H1 (cell line): ENCODE measurements around the gene HADHB. TPM values are rescaled to one million over a fixed set of nuclear protein-coding genes. Genes with fewer than 3 reads are reported as not detected.

Experiments
- CTCF ChIA-PET: fragments of 300-600 bp; sonication (Branson Sonifier 250); formaldehyde crosslinking; loops from one replicate; lab custom pipeline; 2021; ENCODE audit not compliant: partially characterized antibody; lab: Charles Lee
- POLR2A ChIA-PET: fragments of 300-600 bp; sonication (Branson Sonifier 250); formaldehyde crosslinking; loops from one replicate; lab custom pipeline; 2021; ENCODE audit warnings: inconsistent platforms; ENCODE audit not compliant: partially characterized antibody; lab: Charles Lee
- DNase-seq, 2 experiments: peaks; one replicate each; pipeline versions ENCODE4 v3.0.0 to v3.0.0-alpha.2; 2010 to 2022; ENCODE audit warnings: low spot score in 2 of 2, low read depth in 1 of 2, mixed read lengths in 1 of 2
- FAIRE-seq: peaks from 2 replicates; lab custom pipeline; 2011; peaks lifted over from hg19 to GRCh38; lab: Jason Lieb, UNC
- H2AFZ ChIP-seq: 2 replicates; pipeline ENCODE4 v1.8.1; 2012; ENCODE audit warnings: low read length, inconsistent platforms
- H2AK5ac ChIP-seq: 2 replicates; pipeline ENCODE4 v1.6.1; 2013; ENCODE audit warnings: low read depth, low read length
- H2BK120ac ChIP-seq: replicated peaks from 2 replicates; pipeline ENCODE3; 2013; ENCODE audit warnings: low read depth, low read length, inconsistent platforms
- H2BK12ac ChIP-seq: 2 replicates; pipeline ENCODE4 v1.6.1; 2013; ENCODE audit warnings: low read depth, low read length
- H2BK15ac ChIP-seq: 2 replicates; pipeline ENCODE4 v1.6.1; 2013; ENCODE audit warnings: low read length
- H2BK20ac ChIP-seq: 2 replicates; pipeline ENCODE4 v1.6.1; 2013; ENCODE audit warnings: low read length
- H2BK5ac ChIP-seq: 2 replicates; pipeline ENCODE4 v1.6.1; 2013; ENCODE audit warnings: low read depth, low read length
- H3K14ac ChIP-seq: 2 replicates; pipeline ENCODE4 v1.6.1; 2013; ENCODE audit warnings: inconsistent platforms; ENCODE audit not compliant: insufficient read length
- H3K18ac ChIP-seq: 2 replicates; pipeline ENCODE4 v1.6.1; 2013; ENCODE audit warnings: low read length; ENCODE audit errors: extremely low read depth
- H3K23ac ChIP-seq: 2 replicates; pipeline ENCODE4 v1.6.1; 2013; ENCODE audit warnings: inconsistent platforms; ENCODE audit not compliant: insufficient read length
- H3K23me2 ChIP-seq: 2 replicates; pipeline ENCODE4 v1.6.1; 2013; ENCODE audit warnings: low read depth, low read length
- H3K27ac ChIP-seq: 2 replicates; pipeline ENCODE4 v1.6.1; 2011; ENCODE audit warnings: low read depth, low read length, inconsistent platforms
- H3K27me3 ChIP-seq, 4 experiments: replicated peaks in 1 of 4; 1 replicate in 1 of 4; 2 replicates in 3 of 4; pipeline versions ENCODE4 v1.6.1 to v1.8.1; 2011 to 2013; ENCODE audit warnings: low read length in 3 of 4, mild to moderate bottlenecking in 3 of 4, inconsistent platforms in 2 of 4, mixed read lengths in 2 of 4, moderate library complexity in 1 of 4; ENCODE audit not compliant: control insufficient read depth in 3 of 4, insufficient read depth in 3 of 4; ENCODE audit errors: extremely low read depth in 1 of 4
- H3K36me3 ChIP-seq, 4 experiments: 2 replicates each; pipeline versions ENCODE4 v1.6.1 to v1.8.1; 2011 to 2013; ENCODE audit warnings: mild to moderate bottlenecking in 4 of 4, low read length in 3 of 4, moderate library complexity in 2 of 4, control low read depth in 1 of 4, inconsistent platforms in 1 of 4; ENCODE audit not compliant: insufficient read depth in 4 of 4, control insufficient read depth in 2 of 4
- H3K4ac ChIP-seq: replicated peaks from 2 replicates; pipeline ENCODE3; 2013; ENCODE audit warnings: low read length, low read depth, mixed read lengths, inconsistent platforms; ENCODE audit not compliant: insufficient read length
- H3K4me1 ChIP-seq, 4 experiments: replicated peaks in 1 of 4; 1 replicate in 1 of 4; 2 replicates in 3 of 4; pipeline versions ENCODE4 v1.6.1 to v1.8.1; 2011 to 2013; ENCODE audit warnings: low read length in 3 of 4, inconsistent platforms in 2 of 4, mixed read lengths in 1 of 4; ENCODE audit not compliant: insufficient read depth in 4 of 4, control insufficient read depth in 3 of 4
- H3K4me2 ChIP-seq, 2 experiments: 2 replicates each; pipeline versions ENCODE4 v1.6.1 to v1.8.1; 2011 to 2013; ENCODE audit warnings: low read depth in 2 of 2, low read length in 2 of 2, control low read depth in 1 of 2, inconsistent platforms in 1 of 2, mild to moderate bottlenecking in 1 of 2; ENCODE audit not compliant: insufficient read depth in 1 of 2
- H3K4me3 ChIP-seq, 4 experiments: fragments of 200-600, 300-600 bp in 1 of 4; sonication (generic), shearing (Covaris generic), sonication (Bioruptor Twin) in 1 of 4; 2 replicates each; pipeline versions ENCODE4 v1.5.1 to v1.8.1; 2011 to 2016; ENCODE audit warnings: low read length in 4 of 4, low read depth in 3 of 4, control low read depth in 2 of 4, inconsistent platforms in 2 of 4, mild to moderate bottlenecking in 2 of 4, mixed read lengths in 1 of 4, moderate library complexity in 1 of 4; ENCODE audit not compliant: insufficient read depth in 2 of 4; ENCODE audit errors: extremely low read depth in 1 of 4
- H3K56ac ChIP-seq: replicated peaks from 2 replicates; pipeline ENCODE3; 2013; ENCODE audit warnings: low read depth, mild to moderate bottlenecking, mixed read lengths, low read length, inconsistent platforms; ENCODE audit not compliant: insufficient read length
- H3K79me1 ChIP-seq: 2 replicates; pipeline ENCODE4 v1.6.1; 2013; ENCODE audit warnings: low read depth, low read length, control low read depth
- H3K79me2 ChIP-seq, 2 experiments: 2 replicates each; pipeline versions ENCODE4 v1.6.1 to v1.8.1; 2012 to 2013; ENCODE audit warnings: low read length in 2 of 2, mild to moderate bottlenecking in 2 of 2, inconsistent platforms in 1 of 2; ENCODE audit not compliant: insufficient read depth in 2 of 2, control insufficient read depth in 1 of 2
- H3K9ac ChIP-seq, 4 experiments: replicated peaks in 1 of 4; 1 replicate in 1 of 4; 2 replicates in 3 of 4; pipeline versions ENCODE4 v1.6.1 to v1.8.1; 2011 to 2013; ENCODE audit warnings: low read depth in 3 of 4, low read length in 3 of 4, control low read depth in 2 of 4, mild to moderate bottlenecking in 2 of 4, moderate library complexity in 2 of 4, inconsistent platforms in 1 of 4; ENCODE audit errors: extremely low read depth in 1 of 4
- H3K9me3 ChIP-seq, 2 experiments: 2 replicates each; pipeline versions ENCODE4 v1.6.1 to v1.8.1; 2012 to 2013; ENCODE audit warnings: mild to moderate bottlenecking in 2 of 2, moderate library complexity in 2 of 2, control low read depth in 1 of 2, inconsistent platforms in 1 of 2, low read depth in 1 of 2, low read length in 1 of 2, mixed read lengths in 1 of 2; ENCODE audit not compliant: insufficient read depth in 2 of 2
- H4K20me1 ChIP-seq, 2 experiments: replicated peaks in 1 of 2; 2 replicates each; pipeline versions ENCODE3 to v1.8.1; 2011 to 2013; ENCODE audit warnings: inconsistent platforms in 2 of 2, low read length in 2 of 2, mild to moderate bottlenecking in 1 of 2; ENCODE audit not compliant: insufficient read depth in 2 of 2, control insufficient read depth in 1 of 2
- H4K5ac ChIP-seq: 2 replicates; pipeline ENCODE4 v1.6.1; 2013; ENCODE audit warnings: low read length, low read depth, mixed read lengths, inconsistent platforms; ENCODE audit not compliant: insufficient read length
- H4K8ac ChIP-seq: 2 replicates; pipeline ENCODE4 v1.8.0; 2013; ENCODE audit warnings: mild to moderate bottlenecking, moderate library complexity, low read length, inconsistent platforms; ENCODE audit not compliant: insufficient read depth; ENCODE audit errors: extremely low read depth
- H4K91ac ChIP-seq: replicated peaks from 2 replicates; pipeline ENCODE3; 2013; ENCODE audit warnings: low read length, mixed read lengths, inconsistent platforms; ENCODE audit not compliant: insufficient read length
- GTF2F1 ChIP-seq: IDR thresholded peaks from 2 replicates; pipeline ENCODE4 v1.6.1; 2012; ENCODE audit warnings: low read depth, low read length, improper control_type of control experiment, borderline replicate concordance
- PHF8 ChIP-seq: fragments of 200-600 bp; sonication (generic); conservative IDR thresholded peaks from 2 replicates; pipeline ENCODE4 v1.7.1; 2012; ENCODE audit warnings: low read depth, mild to moderate bottlenecking, inconsistent platforms, low read length, moderate library complexity
- SIN3A ChIP-seq, 2 experiments: IDR thresholded peaks in 1 of 2; conservative IDR thresholded peaks in 1 of 2; 2 replicates each; pipeline ENCODE4 v1.6.1; 2011 to 2012; ENCODE audit warnings: low read length in 2 of 2, improper control_type of control experiment in 1 of 2, low read depth in 1 of 2, mild to moderate bottlenecking in 1 of 2
- SUZ12 ChIP-seq: fragments of 200-600 bp; sonication (generic); IDR thresholded peaks from 2 replicates; pipeline ENCODE4 v1.6.1; 2012; ENCODE audit warnings: mild to moderate bottlenecking, inconsistent platforms, low read length, moderate library complexity, mixed read lengths
- TAF7 ChIP-seq: optimal IDR thresholded peaks from 2 replicates; pipeline ENCODE3; 2011; ENCODE audit warnings: low read depth, mild to moderate bottlenecking, inconsistent platforms, low read length, moderate library complexity, borderline replicate concordance
- TCF12 ChIP-seq: IDR thresholded peaks from 2 replicates; pipeline ENCODE4 v1.6.1; 2011; ENCODE audit warnings: low read depth, mild to moderate bottlenecking, low read length
- WGBS, 2 experiments: shearing (Covaris generic) in 1 of 2; methylation state at CpG; one replicate each; pipeline versions ENCODE4 v1.1.6 to v1.1.7; 2013 to 2015; ENCODE audit warnings: low lambda C conversion rate in 2 of 2, mixed read lengths in 2 of 2, inconsistent platforms in 1 of 2, low coverage in 1 of 2, missing lambda C conversion rate in 1 of 2; ENCODE audit not compliant: insufficient replicate concordance in 2 of 2, insufficient coverage in 1 of 2, insufficient read length in 1 of 2; ENCODE audit errors: extremely low coverage in 1 of 2, missing lambda C conversion rate in 1 of 2; 5-methylcytosine and 5-hydroxymethylcytosine counted together
- polyA plus RNA-seq, 7 experiments: library from polyadenylated mRNA; depleted of rRNA in 3 of 7; stranded (reverse) in 5 of 7; unstranded in 2 of 7; fragments of >200 nt in 5 of 7; fragments of 200-250 nt in 2 of 7; gene quantifications; 1 replicate in 5 of 7; 2 replicates in 1 of 7; 4 replicates in 1 of 7; pipeline versions ENCODE4 v1.2.1 to v1.2.3, GENCODE V29; 2011 to 2013; ENCODE audit warnings: missing spikeins in 2 of 7, mixed read lengths in 2 of 7
- total RNA-seq: library from RNA; stranded (reverse); fragmentation: NEBNext Ultra II Directional; extraction: Animal tissue kit (Norgen Biotek cat#: 25700); gene quantifications from 2 replicates; pipeline ENCODE4 v1.2.1, GENCODE V29; 2021
- TF ChIP-seq, protein P1 (sequence below): IDR thresholded peaks from 2 replicates; pipeline ENCODE4 v1.6.1; 2011; ENCODE audit warnings: low read length, improper control_type of control experiment

HADHB gene
- total and polyA plus RNA-seq, 2 of the 8 experiments (the other 6 are each of a cell fraction or from before 2014, with no cell fraction given), result 47.7 to 52.3 TPM

- no peak overlapping the region for H2AK5ac ChIP-seq
- H3K36me3 ChIP-seq, result no peaks in the 10 kb centered on the region
- H2BK20ac ChIP-seq, result no peak overlapping the region
- H3K9me3 ChIP-seq, result no peaks in the 10 kb centered on the region
- H3K18ac ChIP-seq, result no peak overlapping the region
- no peak overlapping the region for H3K23ac ChIP-seq
- peaks cover under 1% of the 10 kb centered on the region; the same call in 1 of the 2 replicates for H3K79me1 ChIP-seq
- WGBS, 2 experiments, result 94% methylated on average over 9 of the region's 9 CpGs; no CpG with 5 or more reads in 1 of the 2 experiments
- H2BK5ac ChIP-seq, result no peak overlapping the region
- H3K27ac ChIP-seq, result no peak overlapping the region
- FAIRE-seq (no peak), DNase-seq (no peak)
- ChIA-PET POLR2A (interaction anchor here (1.0 to 5.1 kb wide), 2 partner anchors 52 to 54 kb away, joined by 3 to 37 read pairs; no protein-coding TSS in a partner anchor), CTCF (interaction anchor here (0.9 to 1.2 kb wide), 7 partner anchors 56 to 446 kb away, joined by 3 to 5 read pairs (median 3); partner anchors contain the start of gene KCNK3)
- peaks cover 0 to 6% (median under 1%) of the 10 kb centered on the region in 4 experiments; a peak in 3 of 7 replicates for H3K4me1 ChIP-seq
- H3K9ac ChIP-seq, result no peak overlapping the region; a peak in 1 of 7 replicates
- H4K8ac ChIP-seq, result no peak overlapping the region
- H4K20me1 ChIP-seq, result peaks cover 0 to 1% of the 10 kb centered on the region in 2 experiments
- no peak overlapping the region for H3K56ac ChIP-seq
- no peak overlapping the region for H2AFZ ChIP-seq
- no peak overlapping the region for H4K5ac ChIP-seq
- H2BK12ac ChIP-seq, result no peak overlapping the region
- H3K23me2 ChIP-seq, result peaks cover 10% of the 10 kb centered on the region
- no peak overlapping the region for H3K14ac ChIP-seq
- H3K27me3 ChIP-seq, result no peaks in the 10 kb centered on the region
- no peak overlapping the region for H2BK15ac ChIP-seq
- no peak overlapping the region for H3K4me3 ChIP-seq
- H3K4me2 ChIP-seq, result no peak overlapping the region; a peak in 1 of 4 replicates
- H4K91ac ChIP-seq, result no peak overlapping the region
- H2BK120ac ChIP-seq, result no peak overlapping the region
- peaks cover 2 to 81% of the 10 kb centered on the region in 2 experiments; a peak in 3 of 4 replicates for H3K79me2 ChIP-seq
- H3K4ac ChIP-seq, result no peak overlapping the region
- TF ChIP-seq TAF7 (no peak), SUZ12 (no peak), PHF8 (no peak), SIN3A (conservative IDR thresholded peaks at IDR 0.05 in 1 of 2, IDR thresholded peaks at IDR 0.05 in 1 of 2; ENCODE audit: low read depth in 1 of 2, low read length in 2 of 2) (no peak), TCF12 (no peak), GTF2F1 (no peak)
- TF ChIP-seq, protein P1, sequence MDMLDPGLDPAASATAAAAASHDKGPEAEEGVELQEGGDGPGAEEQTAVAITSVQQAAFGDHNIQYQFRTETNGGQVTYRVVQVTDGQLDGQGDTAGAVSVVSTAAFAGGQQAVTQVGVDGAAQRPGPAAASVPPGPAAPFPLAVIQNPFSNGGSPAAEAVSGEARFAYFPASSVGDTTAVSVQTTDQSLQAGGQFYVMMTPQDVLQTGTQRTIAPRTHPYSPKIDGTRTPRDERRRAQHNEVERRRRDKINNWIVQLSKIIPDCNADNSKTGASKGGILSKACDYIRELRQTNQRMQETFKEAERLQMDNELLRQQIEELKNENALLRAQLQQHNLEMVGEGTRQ, result no peak
Observed at GRCh38 chr2:26246818-26247217, 2.1 kb downstream of the HADHB start.
